Measurements from ENCODE around the gene ADCYAP1.
"Not testable (repeated sequence)": the region's sequence is repeated elsewhere in the genome, so short reads cannot be mapped to it uniquely, and the experiment has no call there.

ADCYAP1 gene

GRCh38 chr18:904218-905090, at the start of gene ADCYAP1:
TSS of gene ADCYAP1 (plus strand) at chr18:904871. CDS start at chr18:905387, 516 bp downstream.
- DNase-seq, result peak; percentile 97

- no peak for DNase-seq
Observed at GRCh38 chr18:857986-858385, 46.7 kb upstream of the ADCYAP1 start.

GRCh38 chr18:864872-865273, 39.8 kb upstream of the ADCYAP1 start:
- DNase-seq, result peak; percentile 97

- no peak for DNase-seq
Observed at GRCh38 chr18:867257-867656, 37.4 kb upstream of the ADCYAP1 start.

GRCh38 chr18:873426-873825, 31.2 kb upstream of the ADCYAP1 start:
- not testable (repeated sequence) for DNase-seq

GRCh38 chr18:875912-876311, 28.8 kb upstream of the ADCYAP1 start:
- no peak for DNase-seq

GRCh38 chr18:877238-877637, 27.4 kb upstream of the ADCYAP1 start:
- no peak for DNase-seq

GRCh38 chr18:886076-886475, 18.6 kb upstream of the ADCYAP1 start:
- DNase-seq, result no peak

- no peak for DNase-seq
Observed at GRCh38 chr18:887716-888115, 17.0 kb upstream of the ADCYAP1 start.

- DNase-seq, result no peak
Observed at GRCh38 chr18:892316-892715, 12.4 kb upstream of the ADCYAP1 start.

GRCh38 chr18:896315-896714, 8.4 kb upstream of the ADCYAP1 start:
- no peak for DNase-seq

- DNase-seq, result peak; percentile 38
Observed at GRCh38 chr18:901761-902160, 2.9 kb upstream of the ADCYAP1 start.

GRCh38 chr18:902229-902628, 2.4 kb upstream of the ADCYAP1 start:
- DNase-seq, result peak; percentile 71

GRCh38 chr18:903701-904100, 970 bp upstream of the ADCYAP1 start:
- peak; percentile 50 for DNase-seq

- DNase-seq, result peak; percentile 88
Observed at GRCh38 chr18:905307-905947, 756 bp downstream of the ADCYAP1 start.

GRCh38 chr18:905948-906415, 1.3 kb downstream of the ADCYAP1 start:
- DNase-seq, result peak; percentile 84

GRCh38 chr18:906416-907114, 1.9 kb downstream of the ADCYAP1 start:
- peak; percentile 89 for DNase-seq

GRCh38 chr18:907115-907884, 2.6 kb downstream of the ADCYAP1 start:
- peak; percentile 97 for DNase-seq

- peak; percentile 92 for DNase-seq
Observed at GRCh38 chr18:907885-908757, 3.5 kb downstream of the ADCYAP1 start.

GRCh38 chr18:908758-909724, 4.4 kb downstream of the ADCYAP1 start:
- peak; percentile 88 for DNase-seq
